ENCODE data around the gene UNK.
A peak's percentile ranks its signal among the peaks of the same experiment; 100 is the strongest.

Gene UNK

GRCh38 chr17:75774991-75775668 is 9.5 kb upstream of the UNK start:
- peak; percentile 5 for ATAC-seq
- TF ChIP-seq ZNF70 (CRISPR knock-in tag; IDR thresholded peaks at IDR 0.05) (peak; percentile 79), ZNF8 (CRISPR knock-in tag; IDR thresholded peaks at IDR 0.05) (peak; percentile 63), ZFP30 (CRISPR knock-in tag; IDR thresholded peaks at IDR 0.05) (peak; percentile 47), ZNF565 (CRISPR knock-in tag; conservative IDR thresholded peaks at IDR 0.05; ENCODE audit: low read depth) (peak; percentile 85; the same call in 1 of the 2 replicates), CSRNP3 (CRISPR knock-in tag; IDR thresholded peaks at IDR 0.05) (peak; percentile 98), TOX (CRISPR knock-in tag; IDR thresholded peaks at IDR 0.05; ENCODE audit: borderline replicate concordance) (peak; percentile 97), PATZ1 (CRISPR knock-in tag; IDR thresholded peaks at IDR 0.05; ENCODE audit: borderline replicate concordance) (peak; percentile 91), OSR1 (CRISPR knock-in tag; IDR thresholded peaks at IDR 0.05) (no peak), ESRRG (CRISPR knock-in tag; IDR thresholded peaks at IDR 0.05) (no peak; the same call in none of the 2 replicates), POU6F1 (CRISPR knock-in tag; IDR thresholded peaks at IDR 0.05; ENCODE audit: borderline replicate concordance, low read depth) (peak; percentile 88), BACH2 (CRISPR knock-in tag; IDR thresholded peaks at IDR 0.05; ENCODE audit: borderline replicate concordance) (no peak), TSHZ2 (CRISPR knock-in tag; IDR thresholded peaks at IDR 0.05) (peak; percentile 21; the same call in 1 of the 2 replicates), TCF4 (CRISPR knock-in tag; IDR thresholded peaks at IDR 0.05; ENCODE audit: borderline replicate concordance) (no peak), CSDC2 (CRISPR knock-in tag; IDR thresholded peaks at IDR 0.05) (0 out of 2 replicates have a peak, but pooled peaks have one; percentile 60), SNAI2 (CRISPR knock-in tag; IDR thresholded peaks at IDR 0.05) (no peak; the same call in 1 of the 2 replicates), CREB5 (CRISPR knock-in tag; IDR thresholded peaks at IDR 0.05; ENCODE audit: low read depth) (peak; percentile 89; the same call in 1 of the 2 replicates), RARB (CRISPR knock-in tag; IDR thresholded peaks at IDR 0.05) (peak; percentile 98), ARNTL (CRISPR knock-in tag; IDR thresholded peaks at IDR 0.05; ENCODE audit: borderline replicate concordance, low read depth) (peak; percentile 77; the same call in 1 of the 2 replicates), GLIS3 (CRISPR knock-in tag; IDR thresholded peaks at IDR 0.05) (peak; percentile 97; the same call in 1 of the 2 replicates), PPARA (CRISPR knock-in tag; IDR thresholded peaks at IDR 0.05; ENCODE audit: borderline replicate concordance) (peak; percentile 91)

- no peak for ATAC-seq
- TF ChIP-seq BACH2 (CRISPR knock-in tag; IDR thresholded peaks at IDR 0.05; ENCODE audit: borderline replicate concordance): no peak
- TF ChIP-seq CSRNP3 (CRISPR knock-in tag; IDR thresholded peaks at IDR 0.05): peak; percentile 25
- TF ChIP-seq ZNF70 (CRISPR knock-in tag; IDR thresholded peaks at IDR 0.05): peak; percentile 11; the same call in 1 of the 2 replicates
- TF ChIP-seq TOX (CRISPR knock-in tag; IDR thresholded peaks at IDR 0.05; ENCODE audit: borderline replicate concordance): no peak; the same call in 1 of the 2 replicates
- 0 out of 2 replicates have a peak, but pooled peaks have one; percentile 10 for TF ChIP-seq SNAI2 (CRISPR knock-in tag; IDR thresholded peaks at IDR 0.05)
- TF ChIP-seq ARNTL (CRISPR knock-in tag; IDR thresholded peaks at IDR 0.05; ENCODE audit: borderline replicate concordance, low read depth): peak; percentile 16; the same call in 1 of the 2 replicates
- peak; percentile 7; the same call in 1 of the 2 replicates for TF ChIP-seq ZFP30 (CRISPR knock-in tag; IDR thresholded peaks at IDR 0.05)
- TF ChIP-seq POU6F1 (CRISPR knock-in tag; IDR thresholded peaks at IDR 0.05; ENCODE audit: borderline replicate concordance, low read depth): no peak
- TF ChIP-seq PPARA (CRISPR knock-in tag; IDR thresholded peaks at IDR 0.05; ENCODE audit: borderline replicate concordance): peak; percentile 34
- no peak for TF ChIP-seq ISL1 (CRISPR knock-in tag; IDR thresholded peaks at IDR 0.05)
- TF ChIP-seq CSDC2 (CRISPR knock-in tag; IDR thresholded peaks at IDR 0.05): no peak
Measured at GRCh38 chr17:75776386-75777295, 8.0 kb upstream of the UNK start.

Data from SK-N-SH treated with all-trans-retinoic acid at 6 μM for 48 hours (cell line).